ENCODE data around the gene FADS6. TPM values are rescaled to one million over a fixed set of nuclear protein-coding genes. Genes with fewer than 3 reads are reported as not detected.
A peak's percentile ranks its signal among the peaks of the same experiment; 100 is the strongest.

Gene FADS6
- not detected for total RNA-seq
- 1 to 10 TPM in 2 of 3 donors, under 1 TPM in 1; 0.06 to 1.8 (median 1.6) TPM for polyA plus RNA-seq

- H3K27me3 ChIP-seq: peaks cover 20 to 68% (median 30%) of the 10 kb centered on the region in 3 donors
- no peak within 1 kb of the TSS for H3K27ac ChIP-seq
- DNase-seq: no peak
- peaks cover 0 to 13% (median 11%) of the 10 kb centered on the region in 4 donors for H3K4me1 ChIP-seq
- H3K36me3 ChIP-seq: no peaks in the 10 kb centered on the region
- H3K4me3 ChIP-seq: peak within 1 kb of the TSS in 3 of 4 donors; percentile 17 to 37 (median 36)
- 6% methylated on average over 86 of the region's 86 CpGs for WGBS, 2 donors
- no peak for TF ChIP-seq POLR2AphosphoS5 (IDR thresholded peaks at IDR 0.05)
- TF ChIP-seq POLR2A (IDR thresholded peaks at IDR 0.05): no peak
- no peak for TF ChIP-seq EP300 (IDR thresholded peaks at IDR 0.05)
- no peak for TF ChIP-seq CTCF (IDR thresholded peaks at IDR 0.05)
- intact Hi-C loops (cut with DNase I): no loop called here
- H3K9me3 ChIP-seq: no peaks in the 10 kb centered on the region
These were observed at the start of gene FADS6 for GRCh38 chr17:74892974-74893911. FADS6 (minus strand) TSS chr17:74893633; CDS start chr17:74893595, 38 bp downstream.

DNA sequence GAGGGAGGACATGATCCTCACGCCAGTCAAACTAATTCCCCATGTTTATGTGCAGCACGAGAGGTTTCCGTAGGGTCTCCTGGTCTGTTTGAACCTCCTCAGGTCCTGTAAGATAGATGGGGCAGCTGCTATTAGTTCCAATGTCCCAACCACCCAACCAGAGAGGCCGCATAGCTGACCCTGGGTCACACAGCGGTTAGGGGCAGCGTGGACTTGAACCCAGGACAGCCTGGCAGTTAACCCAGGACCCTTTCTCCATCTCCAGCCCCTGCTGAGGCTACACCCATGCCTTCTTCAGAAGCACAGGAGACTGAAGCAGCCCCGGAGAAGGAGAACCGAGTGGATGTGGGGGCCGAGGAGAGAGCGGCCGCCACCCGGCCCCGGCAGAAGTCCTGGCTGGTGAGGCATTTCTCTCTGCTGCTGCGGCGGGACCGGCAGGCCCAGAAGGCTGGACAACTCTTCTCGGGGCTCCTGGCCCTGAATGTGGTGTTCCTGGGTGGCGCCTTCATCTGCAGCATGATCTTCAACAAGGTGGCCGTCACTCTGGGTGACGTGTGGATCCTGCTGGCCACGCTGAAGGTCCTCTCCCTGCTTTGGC is 47.8 kb upstream of the FADS6 start:
- no peak for DNase-seq
- intact Hi-C loops (cut with DNase I): no loop called here
- no peak overlapping the region for H3K4me3 ChIP-seq
- TF ChIP-seq EP300 (IDR thresholded peaks at IDR 0.05): no peak
- TF ChIP-seq POLR2AphosphoS5 (IDR thresholded peaks at IDR 0.05): no peak
- TF ChIP-seq POLR2A (IDR thresholded peaks at IDR 0.05): no peak
- TF ChIP-seq CTCF (IDR thresholded peaks at IDR 0.05): no peak
- H3K9me3 ChIP-seq: no peaks in the 10 kb centered on the region
- peaks cover 0 to 3% (median 1%) of the 10 kb centered on the region in 4 donors for H3K4me1 ChIP-seq
- WGBS, 2 donors: 79 to 80% methylated on average over 21 of the region's 21 CpGs
- H3K27me3 ChIP-seq: peaks cover 8 to 63% (median 29%) of the 10 kb centered on the region in 3 donors
- no peaks in the 10 kb centered on the region for H3K36me3 ChIP-seq
- no peak overlapping the region for H3K27ac ChIP-seq

GRCh38 chr17:74939534-74939933 is 46.1 kb upstream of the FADS6 start:
- intact Hi-C loops (cut with DNase I): no loop called here
- peaks cover 22 to 72% (median 45%) of the 10 kb centered on the region in 3 donors for H3K27me3 ChIP-seq

More at GRCh38 chr17:74939534-74939933, 46.1 kb upstream of the FADS6 start:
- WGBS, 2 donors: 48 to 55% methylated on average over 8 of the region's 8 CpGs
- TF ChIP-seq CTCF (IDR thresholded peaks at IDR 0.05) (no peak), POLR2AphosphoS5 (IDR thresholded peaks at IDR 0.05) (no peak), EP300 (IDR thresholded peaks at IDR 0.05) (no peak), POLR2A (IDR thresholded peaks at IDR 0.05) (no peak)
- H3K4me3 ChIP-seq: no peak overlapping the region
- no peak for DNase-seq
- peaks cover 0 to 13% (median 8%) of the 10 kb centered on the region in 4 donors for H3K4me1 ChIP-seq
- H3K36me3 ChIP-seq: no peaks in the 10 kb centered on the region
- H3K9me3 ChIP-seq: no peaks in the 10 kb centered on the region
- no peak overlapping the region for H3K27ac ChIP-seq
